PC-3 (cell line): ENCODE data around the gene RCAN2. TPM values are rescaled to one million over a fixed set of nuclear protein-coding genes. Genes with fewer than 3 reads are reported as not detected.

Source experiments
- ATAC-seq: fragments of 200-7000 bp; cut with Tn5 transposase; 2 replicates; pipeline ENCODE4 v1.9.1; 2020; ENCODE audit warnings: mild to moderate bottlenecking, moderate library complexity
- BruUV-seq: library from RNA; stranded (reverse); fragments of 400-500 nt; replicated peaks from 2 replicates; lab custom pipeline; 2021; lab: Mats Ljungman, UMichigan
- CTCF ChIA-PET: fragments of 300-600 bp; sonication (Branson Sonifier 250); formaldehyde crosslinking; loops from one replicate; lab custom pipeline; 2022; ENCODE audit warnings: antibody characterized with exemption; lab: Charles Lee
- POLR2A ChIA-PET: fragments of 300-600 bp; sonication (Branson Sonifier 250); formaldehyde crosslinking; loops from one replicate; lab custom pipeline; 2022; ENCODE audit warnings: antibody characterized with exemption; ENCODE audit not compliant: unreplicated experiment; lab: Charles Lee
- DNase-seq: peaks from one replicate; pipeline ENCODE4 v3.0.0-alpha.2; 2015
- H2AFZ ChIP-seq: fragments of 300-600 bp; sonication (generic); 2 replicates; pipeline ENCODE4 v1.6.0; 2016; ENCODE audit warnings: antibody characterized with exemption, low read length
- H3F3A ChIP-seq: fragments of 300-600 bp; sonication (generic); one replicate; pipeline ENCODE4 v1.6.0; 2017; ENCODE audit warnings: antibody characterized with exemption, low read length, control low read depth, mild to moderate bottlenecking; ENCODE audit not compliant: unreplicated experiment
- H3K27ac ChIP-seq: fragments of 300-600 bp; sonication (generic); 2 replicates; pipeline ENCODE4 v1.5.1; 2016; ENCODE audit warnings: mild to moderate bottlenecking, low read length
- H3K27me3 ChIP-seq: fragments of 300-600 bp; sonication (generic); 2 replicates; pipeline ENCODE4 v1.6.1; 2016; ENCODE audit warnings: low read length, mixed read lengths
- H3K36me3 ChIP-seq: fragments of 300-600 bp; sonication (generic); 2 replicates; pipeline ENCODE4 v1.6.1; 2016; ENCODE audit warnings: low read depth, mixed run types, low read length, mixed read lengths
- H3K4me1 ChIP-seq: fragments of 300-600 bp; sonication (generic); 2 replicates; pipeline ENCODE4 v1.5.1; 2016; ENCODE audit warnings: low read length; ENCODE audit not compliant: insufficient read depth
- H3K4me2 ChIP-seq: fragments of 300-600 bp; sonication (generic); 2 replicates; pipeline ENCODE4 v1.6.0; 2016; ENCODE audit warnings: low read length
- H3K4me3 ChIP-seq: fragments of 300-600 bp; sonication (generic); 2 replicates; pipeline ENCODE4 v1.5.1; 2016; ENCODE audit warnings: mild to moderate bottlenecking, low read length, mixed read lengths
- H3K79me2 ChIP-seq: fragments of 300-600 bp; sonication (generic); 2 replicates; pipeline ENCODE4 v1.6.1; 2017; ENCODE audit warnings: low read length, mixed read lengths
- H3K9ac ChIP-seq: fragments of 300-600 bp; sonication (generic); 2 replicates; pipeline ENCODE4 v1.6.0; 2016; ENCODE audit warnings: mild to moderate bottlenecking, low read length
- H3K9me2 ChIP-seq: fragments of 300-600 bp; sonication (generic); replicated peaks from 2 replicates; pipeline ENCODE4 v1.6.1; 2016; ENCODE audit warnings: mixed run types, low read length, mixed read lengths
- H3K9me3 ChIP-seq: fragments of 300-600 bp; sonication (generic); 2 replicates; pipeline ENCODE4 v1.6.1; 2016; ENCODE audit warnings: low read length, mixed read lengths
- H4K20me1 ChIP-seq: fragments of 300-600 bp; sonication (generic); 2 replicates; pipeline ENCODE4 v1.6.1; 2016; ENCODE audit warnings: low read length, mixed read lengths
- EZH2 ChIP-seq: fragments of 300-600 bp; sonication (generic); IDR thresholded peaks from one replicate; pipeline ENCODE4 v1.6.1; 2017; ENCODE audit warnings: antibody characterized with exemption, mild to moderate bottlenecking, low read length; ENCODE audit not compliant: unreplicated experiment
- EZH2phosphoT487 ChIP-seq: fragments of 300-600 bp; sonication (generic); IDR thresholded peaks from 2 replicates; pipeline ENCODE4 v1.6.1; 2018; ENCODE audit warnings: mild to moderate bottlenecking, antibody characterized with exemption, low read length, borderline replicate concordance
- intact Hi-C: fragments of 100-400 bp; cut with micrococcal nuclease; formaldehyde crosslinking; loops from 2 replicates; pipeline ENCODE4 v1.9.0; 2023
- total RNA-seq: library from RNA; depleted of rRNA; stranded (reverse); fragments of >200 nt; gene quantifications from 2 replicates; pipeline ENCODE4 v1.2.3, GENCODE V29; 2014
- TF ChIP-seq, protein P1 (sequence below): fragments of 300-600 bp; sonication (generic); conservative IDR thresholded peaks from 2 replicates; pipeline ENCODE4 v1.5.1; 2017; ENCODE audit warnings: antibody characterized with exemption, low read depth, mild to moderate bottlenecking, low read length

The RCAN2 gene
- total RNA-seq, 1 experiment from 2014 or later, result not detected

DNA sequence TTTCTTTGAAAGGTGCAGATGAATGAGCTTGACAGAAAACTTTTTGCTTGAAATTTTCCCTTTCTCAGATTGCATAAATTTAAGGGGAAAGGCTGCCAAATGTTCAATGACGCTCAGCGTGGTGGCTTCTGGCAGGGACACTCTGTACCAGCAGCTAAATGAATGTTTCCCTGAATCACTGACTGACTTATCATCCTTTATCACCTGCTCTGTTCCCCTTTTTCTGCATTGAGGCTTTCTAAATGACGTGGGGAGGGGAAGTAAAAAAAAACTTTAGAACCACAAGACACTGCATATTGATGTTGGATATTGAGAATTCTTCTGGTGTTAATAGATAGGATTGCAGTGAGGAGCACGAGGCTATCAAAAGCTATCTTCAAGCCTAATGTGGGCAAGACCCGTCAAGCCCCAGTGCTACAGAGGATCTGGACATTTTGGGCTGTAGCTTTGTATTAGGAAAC, 273.5 kb downstream of the RCAN2 start:
- CTCF ChIA-PET, result no interaction called here
- TF ChIP-seq EZH2phosphoT487 (no peak), EZH2 (no peak)
- TF ChIP-seq, protein P1, sequence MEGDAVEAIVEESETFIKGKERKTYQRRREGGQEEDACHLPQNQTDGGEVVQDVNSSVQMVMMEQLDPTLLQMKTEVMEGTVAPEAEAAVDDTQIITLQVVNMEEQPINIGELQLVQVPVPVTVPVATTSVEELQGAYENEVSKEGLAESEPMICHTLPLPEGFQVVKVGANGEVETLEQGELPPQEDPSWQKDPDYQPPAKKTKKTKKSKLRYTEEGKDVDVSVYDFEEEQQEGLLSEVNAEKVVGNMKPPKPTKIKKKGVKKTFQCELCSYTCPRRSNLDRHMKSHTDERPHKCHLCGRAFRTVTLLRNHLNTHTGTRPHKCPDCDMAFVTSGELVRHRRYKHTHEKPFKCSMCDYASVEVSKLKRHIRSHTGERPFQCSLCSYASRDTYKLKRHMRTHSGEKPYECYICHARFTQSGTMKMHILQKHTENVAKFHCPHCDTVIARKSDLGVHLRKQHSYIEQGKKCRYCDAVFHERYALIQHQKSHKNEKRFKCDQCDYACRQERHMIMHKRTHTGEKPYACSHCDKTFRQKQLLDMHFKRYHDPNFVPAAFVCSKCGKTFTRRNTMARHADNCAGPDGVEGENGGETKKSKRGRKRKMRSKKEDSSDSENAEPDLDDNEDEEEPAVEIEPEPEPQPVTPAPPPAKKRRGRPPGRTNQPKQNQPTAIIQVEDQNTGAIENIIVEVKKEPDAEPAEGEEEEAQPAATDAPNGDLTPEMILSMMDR, result no peak
- no peaks in the 10 kb centered on the region for H3K36me3 ChIP-seq
- no peaks in the 10 kb centered on the region for H3F3A ChIP-seq
- H3K9me3 ChIP-seq, result no peaks in the 10 kb centered on the region
- POLR2A ChIA-PET, result no interaction called here
- H3K79me2 ChIP-seq, result no peaks in the 10 kb centered on the region
- H3K27ac ChIP-seq, result no peak overlapping the region
- no peak overlapping the region for H3K4me3 ChIP-seq
- no peaks in the 10 kb centered on the region for H4K20me1 ChIP-seq
- no peak for DNase-seq
- no TSS peak for BruUV-seq
- ATAC-seq, result no peak
- no peak overlapping the region for H3K4me2 ChIP-seq
- intact Hi-C loops, result no loop called here
- no peak overlapping the region for H2AFZ ChIP-seq
- no peaks in the 10 kb centered on the region for H3K4me1 ChIP-seq
- H3K9me2 ChIP-seq, result no peaks in the 10 kb centered on the region
- H3K27me3 ChIP-seq, result peaks cover 57% of the 10 kb centered on the region
- no peak overlapping the region for H3K9ac ChIP-seq

DNA sequence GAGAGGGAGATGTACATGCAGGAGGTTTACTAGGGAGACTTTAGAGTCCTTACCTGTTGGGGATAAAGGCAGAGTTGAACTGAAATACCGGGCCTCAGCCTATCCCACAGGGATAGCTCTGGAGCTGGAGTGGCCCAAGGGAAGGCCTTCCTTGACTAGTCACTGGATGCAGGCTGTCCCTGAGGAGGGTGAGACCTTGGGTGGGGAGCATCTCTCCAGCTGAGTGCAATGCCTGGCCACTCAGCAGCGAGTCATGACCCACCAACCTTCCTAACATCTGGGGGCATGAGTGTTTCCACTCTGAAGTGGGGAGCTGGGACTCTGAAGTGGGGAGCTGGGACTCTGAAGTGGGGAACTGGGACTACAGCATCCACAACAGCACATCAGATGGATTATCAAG, 274.4 kb downstream of the RCAN2 start:
- Histone ChIP-seq H3K9me3 (no peaks in the 10 kb centered on the region), H3K27ac (no peak overlapping the region), H3K4me1 (no peaks in the 10 kb centered on the region), H2AFZ (no peak overlapping the region), H3K36me3 (no peaks in the 10 kb centered on the region), H3K4me3 (no peak overlapping the region), H3K79me2 (no peaks in the 10 kb centered on the region), H3K4me2 (no peak overlapping the region), H3K9me2 (no peaks in the 10 kb centered on the region), H3K27me3 (peaks cover 53% of the 10 kb centered on the region), H3F3A (no peaks in the 10 kb centered on the region), H4K20me1 (no peaks in the 10 kb centered on the region), H3K9ac (no peak overlapping the region)
- ChIA-PET CTCF (no interaction called here), POLR2A (no interaction called here)
- DNase-seq (no peak), ATAC-seq (no peak)
- TF ChIP-seq EZH2phosphoT487 (no peak), EZH2 (no peak)
- TF ChIP-seq, protein P1, result no peak
- intact Hi-C loops, result no loop called here
- BruUV-seq, result no TSS peak

DNA sequence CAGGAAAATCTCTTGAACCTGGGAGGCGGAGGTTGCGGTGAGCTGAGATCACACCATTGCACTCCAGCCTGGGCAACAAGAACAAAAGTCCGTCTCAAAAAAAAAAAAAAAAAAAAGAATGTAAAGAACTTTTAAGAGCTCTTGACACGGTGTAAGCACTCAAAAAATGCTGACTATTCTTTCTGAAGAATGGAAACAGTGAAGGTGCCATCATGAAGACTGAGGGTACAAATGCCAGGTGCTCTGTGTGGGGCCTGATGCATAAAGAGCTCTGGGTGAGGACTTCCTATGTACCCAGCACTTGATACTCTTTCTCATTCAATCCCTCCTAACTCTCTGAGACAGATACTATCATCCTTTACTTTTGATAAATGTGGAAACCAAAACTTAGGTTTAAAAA, 275.5 kb downstream of the RCAN2 start:
- intact Hi-C loops, result no loop called here

More for the DNA sequence above, 275.5 kb downstream of the RCAN2 start:
- H3K27ac ChIP-seq, result no peak overlapping the region
- H3K36me3 ChIP-seq, result no peaks in the 10 kb centered on the region
- no peaks in the 10 kb centered on the region for H4K20me1 ChIP-seq
- no peaks in the 10 kb centered on the region for H3K9me2 ChIP-seq
- H3K79me2 ChIP-seq, result no peaks in the 10 kb centered on the region
- H2AFZ ChIP-seq, result no peak overlapping the region
- TF ChIP-seq EZH2, result no peak
- TF ChIP-seq, protein P1, result no peak
- no peak for TF ChIP-seq EZH2phosphoT487
- peaks cover 53% of the 10 kb centered on the region for H3K27me3 ChIP-seq
- H3K4me1 ChIP-seq, result no peaks in the 10 kb centered on the region
- ATAC-seq (no peak), DNase-seq (no peak)
- ChIA-PET POLR2A (no interaction called here), CTCF (no interaction called here)
- H3K4me3 ChIP-seq, result no peak overlapping the region
- H3K9me3 ChIP-seq, result no peaks in the 10 kb centered on the region
- H3F3A ChIP-seq, result no peaks in the 10 kb centered on the region
- H3K4me2 ChIP-seq, result no peak overlapping the region
- no TSS peak for BruUV-seq
- no peak overlapping the region for H3K9ac ChIP-seq
